GM18858 (cell line): ENCODE data around the gene XPNPEP1.

ENCODE experiments used
- ATAC-seq: cut with Tn5 transposase; IDR thresholded peaks from one replicate; pipeline ENCODE4 v1.9.1; 2021; ENCODE audit not compliant: unreplicated experiment

XPNPEP1 gene

GRCh38 chr10:109922976-109923921 lies at the start of gene XPNPEP1:
TSS of gene XPNPEP1 (minus strand) at chr10:109923511. CDS start at chr10:109923433, 78 bp downstream.
- ATAC-seq = peak; percentile 91

- no peak for ATAC-seq
Observed at GRCh38 chr10:109972372-109973001, 49.2 kb upstream of the XPNPEP1 start.

- no peak for ATAC-seq
Observed at GRCh38 chr10:109971634-109972033, 48.3 kb upstream of the XPNPEP1 start.

- no peak for ATAC-seq
Observed at GRCh38 chr10:109969760-109970346, 46.5 kb upstream of the XPNPEP1 start.

- ATAC-seq = no peak
Observed at GRCh38 chr10:109968953-109969759, 45.8 kb upstream of the XPNPEP1 start.

- no peak for ATAC-seq
Observed at GRCh38 chr10:109967739-109968088, 44.4 kb upstream of the XPNPEP1 start.

GRCh38 chr10:109966961-109967738 lies 43.8 kb upstream of the XPNPEP1 start:
- ATAC-seq = no peak

GRCh38 chr10:109964318-109964717 lies 41.0 kb upstream of the XPNPEP1 start:
- no peak for ATAC-seq

- ATAC-seq = no peak
Observed at GRCh38 chr10:109963439-109963838, 40.1 kb upstream of the XPNPEP1 start.

- ATAC-seq = no peak
Observed at GRCh38 chr10:109962247-109962646, 38.9 kb upstream of the XPNPEP1 start.

GRCh38 chr10:109961174-109962001 lies 38.1 kb upstream of the XPNPEP1 start:
- ATAC-seq = no peak

- ATAC-seq = no peak
Observed at GRCh38 chr10:109960682-109961081, 37.4 kb upstream of the XPNPEP1 start.

GRCh38 chr10:109959259-109960145 lies 36.2 kb upstream of the XPNPEP1 start:
- no peak for ATAC-seq

- ATAC-seq = no peak
Observed at GRCh38 chr10:109958059-109958458, 34.7 kb upstream of the XPNPEP1 start.

- ATAC-seq = peak; percentile 98
Observed at GRCh38 chr10:109957092-109957797, 33.9 kb upstream of the XPNPEP1 start.

- peak; percentile 56 for ATAC-seq
Observed at GRCh38 chr10:109956454-109957091, 33.3 kb upstream of the XPNPEP1 start.

- ATAC-seq = no peak
Observed at GRCh38 chr10:109953766-109954165, 30.5 kb upstream of the XPNPEP1 start.
